ENCODE measurements around the gene CMIP. TPM values are rescaled to one million over a fixed set of nuclear protein-coding genes. Genes with fewer than 3 reads are reported as not detected.

Gene CMIP
- total RNA-seq, 6 experiments from 2014 or later = 12.2 to 23.0 (median 16.5) TPM

- no peak overlapping the region for H3K4me3 ChIP-seq
- no peaks in the 10 kb centered on the region for H3K36me3 ChIP-seq
- H3K9me3 ChIP-seq = no peaks in the 10 kb centered on the region
- peak in 3 of 4 donors; percentile 8 to 26 (median 13) for ATAC-seq
- intact Hi-C loops (cut with DNase I) = no loop called here
- 46% methylated on average over 3 of the region's 7 CpGs for WGBS (ENCODE audit: insufficient coverage, low coverage, low lambda C conversion rate, missing lambda C conversion rate)
- peaks cover 0 to 29% (median 20%) of the 10 kb centered on the region in 4 donors for H3K4me1 ChIP-seq
- H3K27ac ChIP-seq = peak overlapping the region; percentile 59 to 77 (median 67)
- TF ChIP-seq POLR2A (IDR thresholded peaks at IDR 0.05) = no peak
- TF ChIP-seq, protein P1, sequence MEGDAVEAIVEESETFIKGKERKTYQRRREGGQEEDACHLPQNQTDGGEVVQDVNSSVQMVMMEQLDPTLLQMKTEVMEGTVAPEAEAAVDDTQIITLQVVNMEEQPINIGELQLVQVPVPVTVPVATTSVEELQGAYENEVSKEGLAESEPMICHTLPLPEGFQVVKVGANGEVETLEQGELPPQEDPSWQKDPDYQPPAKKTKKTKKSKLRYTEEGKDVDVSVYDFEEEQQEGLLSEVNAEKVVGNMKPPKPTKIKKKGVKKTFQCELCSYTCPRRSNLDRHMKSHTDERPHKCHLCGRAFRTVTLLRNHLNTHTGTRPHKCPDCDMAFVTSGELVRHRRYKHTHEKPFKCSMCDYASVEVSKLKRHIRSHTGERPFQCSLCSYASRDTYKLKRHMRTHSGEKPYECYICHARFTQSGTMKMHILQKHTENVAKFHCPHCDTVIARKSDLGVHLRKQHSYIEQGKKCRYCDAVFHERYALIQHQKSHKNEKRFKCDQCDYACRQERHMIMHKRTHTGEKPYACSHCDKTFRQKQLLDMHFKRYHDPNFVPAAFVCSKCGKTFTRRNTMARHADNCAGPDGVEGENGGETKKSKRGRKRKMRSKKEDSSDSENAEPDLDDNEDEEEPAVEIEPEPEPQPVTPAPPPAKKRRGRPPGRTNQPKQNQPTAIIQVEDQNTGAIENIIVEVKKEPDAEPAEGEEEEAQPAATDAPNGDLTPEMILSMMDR (IDR thresholded peaks at IDR 0.05) = no peak
- peak in 2 of 3 donors; percentile 29 to 50 for DNase-seq
- no peaks in the 10 kb centered on the region for H3K27me3 ChIP-seq
These were observed 69.5 kb downstream of the CMIP start for GRCh38 chr16:81514041-81514559.

GRCh38 chr16:81514568-81515258 lies 70.1 kb downstream of the CMIP start:
- ATAC-seq (peak in 1 of 4 donors; percentile 10), DNase-seq (peak in 2 of 3 donors; percentile 13 to 43)
- intact Hi-C loops (cut with DNase I) = no loop called here
- Histone ChIP-seq H3K27ac (peak overlapping the region; percentile 59 to 77 (median 67)), H3K4me3 (no peak overlapping the region), H3K27me3 (no peaks in the 10 kb centered on the region), H3K36me3 (no peaks in the 10 kb centered on the region), H3K9me3 (no peaks in the 10 kb centered on the region), H3K4me1 (peaks cover 0 to 35% (median 20%) of the 10 kb centered on the region in 4 donors)
- TF ChIP-seq, protein P1 (IDR thresholded peaks at IDR 0.05) = no peak
- no peak for TF ChIP-seq POLR2A (IDR thresholded peaks at IDR 0.05)
- 70% methylated on average over 3 of the region's 15 CpGs for WGBS (ENCODE audit: insufficient coverage, low coverage, low lambda C conversion rate, missing lambda C conversion rate)

GRCh38 chr16:81515281-81515680 lies 70.7 kb downstream of the CMIP start:
- H3K27ac ChIP-seq = peak overlapping the region in 1 of 3 donors; percentile 77
- intact Hi-C loops (cut with DNase I) = no loop called here
- H3K36me3 ChIP-seq = no peaks in the 10 kb centered on the region
- no peak overlapping the region for H3K4me3 ChIP-seq
- WGBS (ENCODE audit: insufficient coverage, low coverage, low lambda C conversion rate, missing lambda C conversion rate) = 82% methylated on average over 9 of the region's 11 CpGs
- no peak for ATAC-seq
- H3K27me3 ChIP-seq = no peaks in the 10 kb centered on the region
- TF ChIP-seq, protein P1 (IDR thresholded peaks at IDR 0.05) = no peak
- no peak for TF ChIP-seq POLR2A (IDR thresholded peaks at IDR 0.05)
- H3K4me1 ChIP-seq = peaks cover 0 to 35% (median 20%) of the 10 kb centered on the region in 4 donors
- DNase-seq = peak in 1 of 3 donors; percentile 44
- H3K9me3 ChIP-seq = no peaks in the 10 kb centered on the region

- H3K27ac ChIP-seq = no peak overlapping the region
- 83% methylated on average over 1 of the region's 10 CpGs for WGBS (ENCODE audit: insufficient coverage, low coverage, low lambda C conversion rate, missing lambda C conversion rate)
- H3K27me3 ChIP-seq = no peaks in the 10 kb centered on the region
- H3K9me3 ChIP-seq = no peaks in the 10 kb centered on the region
- peak in 1 of 3 donors; percentile 44 for DNase-seq
- no peak for ATAC-seq
- intact Hi-C loops (cut with DNase I) = no loop called here
- no peaks in the 10 kb centered on the region for H3K36me3 ChIP-seq
- H3K4me1 ChIP-seq = peaks cover 0 to 35% (median 20%) of the 10 kb centered on the region in 4 donors
- H3K4me3 ChIP-seq = no peak overlapping the region
- TF ChIP-seq POLR2A (IDR thresholded peaks at IDR 0.05) = no peak
- TF ChIP-seq, protein P1 (IDR thresholded peaks at IDR 0.05) = no peak
These were observed 71.1 kb downstream of the CMIP start for GRCh38 chr16:81515721-81516120.

All from right lobe of liver (tissue), 6 donors.